ENCODE results near the gene RUFY1. TPM values are rescaled to one million over a fixed set of nuclear protein-coding genes. Genes with fewer than 3 reads are reported as not detected.
"Not testable (repeated sequence)": the region's sequence is repeated elsewhere in the genome, so short reads cannot be mapped to it uniquely, and the experiment has no call there.

The RUFY1 gene
- total RNA-seq, 2 donors from 2014 or later, result 45.5 to 122 TPM

GRCh38 chr5:179649166-179649703 is 98.9 kb downstream of the RUFY1 start:
- not testable (repeated sequence) for H3K27ac Mint-ChIP-seq; H3K9me3 ChIP-seq (ENCODE audit: control insufficient read depth, low read length, poor library complexity, severe bottlenecking); H3K36me3 Mint-ChIP-seq (ENCODE audit: low read depth); H3K27me3 Mint-ChIP-seq; ATAC-seq; H3K4me3 Mint-ChIP-seq; DNase-seq; H3K4me1 Mint-ChIP-seq

- DNase-seq; H3K27me3 Mint-ChIP-seq; H3K27ac Mint-ChIP-seq; H3K36me3 Mint-ChIP-seq (ENCODE audit: low read depth); H3K4me1 Mint-ChIP-seq; H3K9me3 ChIP-seq (ENCODE audit: control insufficient read depth, low read length, poor library complexity, severe bottlenecking); H3K4me3 Mint-ChIP-seq; ATAC-seq: not testable (repeated sequence)
Observed at GRCh38 chr5:179650245-179650644, 99.9 kb downstream of the RUFY1 start.

GRCh38 chr5:179653135-179653534 is 102.8 kb downstream of the RUFY1 start:
- H3K4me1 Mint-ChIP-seq; ATAC-seq; H3K27me3 Mint-ChIP-seq; DNase-seq; H3K36me3 Mint-ChIP-seq (ENCODE audit: low read depth); H3K4me3 Mint-ChIP-seq; H3K27ac Mint-ChIP-seq; H3K9me3 ChIP-seq (ENCODE audit: control insufficient read depth, low read length, poor library complexity, severe bottlenecking): not testable (repeated sequence)

- H3K9me3 ChIP-seq (ENCODE audit: control insufficient read depth, low read length, poor library complexity, severe bottlenecking); H3K27me3 Mint-ChIP-seq; H3K36me3 Mint-ChIP-seq (ENCODE audit: low read depth); H3K4me3 Mint-ChIP-seq; H3K27ac Mint-ChIP-seq; DNase-seq; H3K4me1 Mint-ChIP-seq: not testable (repeated sequence)
- ATAC-seq, result peak; percentile 98
Observed at GRCh38 chr5:179657302-179658178, 107.2 kb downstream of the RUFY1 start.

- not testable (repeated sequence) for H3K9me3 ChIP-seq (ENCODE audit: control insufficient read depth, low read length, poor library complexity, severe bottlenecking); H3K36me3 Mint-ChIP-seq (ENCODE audit: low read depth); DNase-seq; H3K27me3 Mint-ChIP-seq; H3K27ac Mint-ChIP-seq; H3K4me1 Mint-ChIP-seq
- peak overlapping the region; percentile 25 for H3K4me3 Mint-ChIP-seq
- ATAC-seq, result peak; percentile 72
Observed at GRCh38 chr5:179658179-179658856, 108.0 kb downstream of the RUFY1 start.

Other genes with a start within 250 kb of the RUFY1 start
- not detected for gene ADAMTS2, start 205.1 kb upstream of the RUFY1 start, total RNA-seq
- gene HNRNPH1, start 73.1 kb downstream of the RUFY1 start, total RNA-seq, result 1,000 to 10,000 TPM; 1,923 to 1,994 TPM
- gene CBY3, start 130.5 kb downstream of the RUFY1 start, total RNA-seq, result not detected
- 100 to 1,000 TPM; 235 to 238 TPM for gene CANX, start 148.4 kb downstream of the RUFY1 start, total RNA-seq
- gene MAML1, start 182.3 kb downstream of the RUFY1 start, total RNA-seq, result 10 to 100 TPM; 28.4 to 33.2 TPM
- gene LTC4S, start 243.4 kb downstream of the RUFY1 start, total RNA-seq, result 1 to 10 TPM; 6.4 to 6.8 TPM

Measured in T-helper 17 cell (primary cell).